Skeletal muscle satellite cell (primary cell): Measurements from ENCODE around the gene TMEM17.
A peak's percentile ranks its signal among the peaks of the same experiment; 100 is the strongest.
"Not testable (repeated sequence)": the region's sequence is repeated elsewhere in the genome, so short reads cannot be mapped to it uniquely, and the experiment has no call there.

Source experiments
- H3K27me3 ChIP-seq: 2 replicates; pipeline ENCODE4 v1.7.0; 2013; ENCODE audit warnings: low read length; ENCODE audit not compliant: control insufficient read depth, insufficient read depth
- H3K36me3 ChIP-seq: 2 replicates; pipeline ENCODE4 v1.7.0; 2013; ENCODE audit warnings: mild to moderate bottlenecking, control low read depth, low read length; ENCODE audit not compliant: insufficient read depth
- H3K4me1 ChIP-seq: 2 replicates; pipeline ENCODE4 v1.7.0; 2013; ENCODE audit warnings: low read length; ENCODE audit not compliant: control insufficient read depth, insufficient read depth
- H3K4me2 ChIP-seq: 2 replicates; pipeline ENCODE4 v1.7.0; 2013; ENCODE audit warnings: mild to moderate bottlenecking, low read length
- H3K4me3 ChIP-seq: 2 replicates; pipeline ENCODE4 v1.7.0; 2013; ENCODE audit warnings: low read length
- H3K9ac ChIP-seq: 2 replicates; pipeline ENCODE4 v1.7.0; 2013; ENCODE audit warnings: mild to moderate bottlenecking, low read depth, low read length, moderate library complexity
- H3K9me3 ChIP-seq: replicated peaks from 2 replicates; pipeline ENCODE4 v1.7.0; 2013; ENCODE audit warnings: mild to moderate bottlenecking, control low read depth, low read length

The TMEM17 gene

GRCh38 chr2:62531594-62531993 is 25.6 kb upstream of the TMEM17 start:
- no peaks in the 10 kb centered on the region for H3K36me3 ChIP-seq
- H3K4me3 ChIP-seq, result no peak overlapping the region
- no peaks in the 10 kb centered on the region for H3K27me3 ChIP-seq
- H3K4me2 ChIP-seq, result no peak overlapping the region
- H3K4me1 ChIP-seq, result no peaks in the 10 kb centered on the region
- H3K9ac ChIP-seq, result no peak overlapping the region
- H3K9me3 ChIP-seq, result no peaks in the 10 kb centered on the region

DNA sequence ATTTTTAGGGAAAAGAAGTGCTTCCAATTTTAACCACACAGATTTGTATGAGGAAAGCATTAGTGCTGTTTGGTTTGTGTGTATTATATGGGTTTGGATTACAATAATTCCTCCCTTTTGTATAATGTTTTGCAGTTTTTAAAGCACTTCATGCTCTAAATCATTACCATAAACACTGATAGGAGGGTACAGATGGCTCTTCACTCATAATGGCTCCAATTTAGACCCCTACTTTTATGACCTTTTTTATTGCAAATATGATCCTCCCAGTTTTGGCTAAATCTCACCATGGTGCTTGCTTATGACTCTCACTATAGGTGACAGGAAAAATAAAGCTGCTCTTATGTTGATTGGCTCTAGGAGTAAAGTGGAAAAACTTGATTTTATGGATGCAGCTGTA is 23.8 kb upstream of the TMEM17 start:
- Histone ChIP-seq H3K4me2 (no peak overlapping the region), H3K9ac (no peak overlapping the region), H3K4me1 (no peaks in the 10 kb centered on the region), H3K9me3 (no peaks in the 10 kb centered on the region), H3K4me3 (no peak overlapping the region), H3K27me3 (no peaks in the 10 kb centered on the region), H3K36me3 (no peaks in the 10 kb centered on the region)

DNA sequence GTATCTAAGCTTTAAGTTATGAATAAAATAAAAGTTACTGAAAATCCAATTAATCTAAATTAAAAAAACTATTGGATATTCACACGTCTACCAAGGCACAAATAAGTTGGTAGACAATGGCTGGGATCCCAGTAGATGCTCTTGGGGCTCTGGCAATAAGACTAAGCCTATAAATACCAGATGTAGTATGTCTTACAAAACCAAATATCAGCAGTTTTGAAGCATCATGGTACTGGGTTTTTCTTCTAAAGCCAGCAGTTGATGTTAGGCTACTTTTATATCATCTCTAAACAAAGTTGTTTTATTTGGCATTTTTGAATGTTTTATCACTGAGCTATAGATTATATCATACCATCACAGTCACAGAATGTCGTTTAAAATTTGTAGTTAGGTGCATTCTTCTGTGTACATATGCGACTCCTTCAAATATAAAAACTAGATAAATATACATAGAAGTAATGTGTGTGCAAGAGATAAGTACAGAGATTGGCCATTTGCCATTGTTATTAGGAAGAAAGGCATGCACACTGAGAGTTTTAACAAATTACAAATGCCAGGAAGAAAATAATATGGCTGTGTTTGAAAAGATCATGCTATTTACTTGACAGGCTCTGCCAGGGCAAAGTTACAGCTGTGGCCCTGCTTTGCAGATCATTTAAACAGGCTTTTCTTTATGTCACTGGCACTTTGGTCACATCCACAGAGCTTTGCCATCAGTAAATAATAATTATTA is 21.6 kb upstream of the TMEM17 start:
- no peaks in the 10 kb centered on the region for H3K27me3 ChIP-seq
- H3K9me3 ChIP-seq, result no peaks in the 10 kb centered on the region
- no peak overlapping the region for H3K9ac ChIP-seq
- no peak overlapping the region for H3K4me3 ChIP-seq
- H3K4me2 ChIP-seq, result no peak overlapping the region
- no peaks in the 10 kb centered on the region for H3K36me3 ChIP-seq
- no peaks in the 10 kb centered on the region for H3K4me1 ChIP-seq

- Histone ChIP-seq H3K4me3 (no peak overlapping the region), H3K4me2 (no peak overlapping the region), H3K36me3 (no peaks in the 10 kb centered on the region), H3K4me1 (no peaks in the 10 kb centered on the region), H3K9me3 (no peaks in the 10 kb centered on the region), H3K9ac (no peak overlapping the region), H3K27me3 (no peaks in the 10 kb centered on the region)
Observed at GRCh38 chr2:62526531-62527381, 20.8 kb upstream of the TMEM17 start.

DNA sequence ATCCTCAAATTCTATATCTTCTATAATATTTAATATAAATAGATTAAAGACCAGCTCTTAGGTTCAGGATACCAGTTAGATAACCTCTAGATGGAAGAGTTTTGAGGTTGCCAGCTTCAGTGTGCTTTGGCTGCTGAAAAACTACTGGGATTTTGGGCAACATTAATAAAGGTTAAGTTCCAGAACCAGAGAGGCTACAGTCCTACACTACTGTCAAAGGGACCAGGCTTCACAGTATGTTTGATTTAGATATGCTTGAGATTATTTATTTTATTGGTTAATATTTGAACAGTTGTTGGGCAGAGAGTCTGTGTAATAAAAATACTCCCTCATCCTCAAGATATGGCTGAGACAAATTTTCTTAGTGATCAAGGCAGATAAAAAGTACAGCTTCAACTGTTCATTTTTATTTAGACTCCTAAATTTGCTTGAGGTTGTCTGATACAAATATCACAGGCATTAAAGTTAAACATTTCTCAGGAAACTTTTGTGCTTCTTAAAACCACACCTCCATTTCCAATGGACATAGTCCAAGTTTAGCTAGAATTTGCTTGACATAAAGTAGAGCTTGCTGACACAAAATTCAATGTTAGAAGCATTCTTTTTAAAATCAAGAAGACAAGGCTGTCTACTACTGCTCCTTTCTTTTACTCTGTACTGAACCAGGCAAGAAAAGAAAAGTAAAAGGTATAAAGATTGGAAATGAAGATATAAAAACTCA is 19.7 kb upstream of the TMEM17 start:
- Histone ChIP-seq H3K36me3 (no peaks in the 10 kb centered on the region), H3K9me3 (no peaks in the 10 kb centered on the region), H3K4me3 (no peak overlapping the region), H3K4me2 (no peak overlapping the region), H3K4me1 (no peaks in the 10 kb centered on the region), H3K27me3 (no peaks in the 10 kb centered on the region), H3K9ac (no peak overlapping the region)

GRCh38 chr2:62524293-62524941 is 18.4 kb upstream of the TMEM17 start:
- Histone ChIP-seq H3K9me3 (no peaks in the 10 kb centered on the region), H3K9ac (no peak overlapping the region), H3K4me2 (no peak overlapping the region), H3K36me3 (no peaks in the 10 kb centered on the region), H3K4me3 (no peak overlapping the region), H3K4me1 (no peaks in the 10 kb centered on the region), H3K27me3 (no peaks in the 10 kb centered on the region)

DNA sequence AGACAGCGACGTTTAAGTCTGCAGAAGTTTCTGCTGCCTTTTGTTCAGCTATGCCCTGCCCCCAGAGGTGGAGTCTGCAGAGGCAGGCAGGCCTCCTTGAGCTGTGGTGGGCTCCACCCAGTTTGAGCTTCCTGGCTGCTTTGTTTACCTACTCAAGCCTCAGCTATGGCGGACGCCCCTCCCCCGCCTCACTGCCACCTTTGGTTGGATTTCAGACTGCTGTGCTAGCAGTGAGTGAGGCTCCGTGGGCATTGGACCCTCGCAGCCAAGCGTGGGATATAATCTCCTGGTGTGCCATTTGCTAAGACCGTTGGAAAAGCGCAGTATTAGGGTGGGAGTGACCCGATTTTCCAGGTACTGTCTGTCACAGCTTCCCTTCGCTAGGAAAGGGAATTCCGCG is 15.1 kb upstream of the TMEM17 start:
- H3K9ac ChIP-seq, H3K36me3 ChIP-seq, H3K4me3 ChIP-seq, H3K4me1 ChIP-seq, H3K4me2 ChIP-seq, H3K9me3 ChIP-seq, H3K27me3 ChIP-seq: not testable (repeated sequence)

DNA sequence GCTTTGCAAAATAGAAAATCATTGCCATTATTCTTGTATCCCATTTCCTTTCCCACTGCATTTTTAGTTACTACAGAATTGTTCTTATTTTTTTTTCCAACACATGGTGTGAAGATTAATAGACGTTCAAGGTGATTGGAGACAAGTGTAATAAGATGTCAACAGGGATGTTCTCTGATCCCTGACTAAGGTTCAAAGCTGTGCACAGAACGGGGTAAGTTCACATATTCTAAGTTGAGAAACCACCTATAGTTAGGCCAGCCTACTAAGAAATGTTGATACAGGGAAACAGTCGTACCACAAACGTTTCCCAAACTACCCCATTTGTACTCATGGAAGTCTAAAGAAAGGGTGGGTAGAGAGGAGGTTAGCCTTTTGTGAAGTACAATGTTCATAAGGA is 6.4 kb upstream of the TMEM17 start:
- Histone ChIP-seq H3K36me3 (no peaks in the 10 kb centered on the region), H3K4me1 (no peaks in the 10 kb centered on the region), H3K9ac (no peak overlapping the region), H3K27me3 (no peaks in the 10 kb centered on the region), H3K4me3 (no peak overlapping the region), H3K4me2 (no peak overlapping the region), H3K9me3 (no peaks in the 10 kb centered on the region)

GRCh38 chr2:62511636-62512035 is 5.6 kb upstream of the TMEM17 start:
- Histone ChIP-seq H3K4me2 (no peak overlapping the region), H3K27me3 (no peaks in the 10 kb centered on the region), H3K4me3 (no peak overlapping the region), H3K9me3 (no peaks in the 10 kb centered on the region), H3K9ac (no peak overlapping the region), H3K36me3 (no peaks in the 10 kb centered on the region), H3K4me1 (peaks cover 3% of the 10 kb centered on the region)

- no peaks in the 10 kb centered on the region for H3K9me3 ChIP-seq
- peak overlapping the region; percentile 78 for H3K4me3 ChIP-seq
- peak overlapping the region; percentile 95 for H3K4me2 ChIP-seq
- peak overlapping the region; percentile 80 for H3K9ac ChIP-seq
- H3K36me3 ChIP-seq, result no peaks in the 10 kb centered on the region
- no peaks in the 10 kb centered on the region for H3K27me3 ChIP-seq
- H3K4me1 ChIP-seq, result peaks cover 19% of the 10 kb centered on the region
Observed at GRCh38 chr2:62506421-62506750, 391 bp upstream of the TMEM17 start.

GRCh38 chr2:62505109-62505749 is 766 bp downstream of the TMEM17 start:
- Histone ChIP-seq H3K9me3 (no peaks in the 10 kb centered on the region), H3K4me1 (peaks cover 19% of the 10 kb centered on the region), H3K27me3 (no peaks in the 10 kb centered on the region), H3K9ac (peak overlapping the region; percentile 80), H3K4me3 (peak overlapping the region; percentile 78), H3K4me2 (peak overlapping the region; percentile 95), H3K36me3 (no peaks in the 10 kb centered on the region)
